Immature natural killer cell (primary cell): ENCODE data around the gene NFKB1. TPM values are rescaled to one million over a fixed set of nuclear protein-coding genes. Genes with fewer than 3 reads are reported as not detected.

Experiments used
- DNase-seq, 3 donors: peaks; one replicate each; pipeline ENCODE4 v3.0.0; 2022; ENCODE audit warnings: mixed read lengths in 1 of 3
- H3K27ac Mint-ChIP-seq, 6 donors: one replicate each; pipeline ENCODE4 v1.8.0; 2020; ENCODE audit warnings: mixed read lengths in 6 of 6, mild to moderate bottlenecking in 5 of 6, inconsistent platforms in 4 of 6, moderate library complexity in 3 of 6
- H3K27me3 Mint-ChIP-seq, 3 donors: one replicate each; pipeline ENCODE4 v1.8.0; 2020 to 2021; ENCODE audit warnings: low read depth in 3 of 3, mild to moderate bottlenecking in 3 of 3, mixed read lengths in 3 of 3, moderate library complexity in 3 of 3, inconsistent platforms in 1 of 3
- H3K36me3 Mint-ChIP-seq, 3 donors: one replicate each; pipeline ENCODE4 v1.8.0; 2020; ENCODE audit warnings: mixed read lengths in 3 of 3, inconsistent platforms in 2 of 3, mild to moderate bottlenecking in 2 of 3
- H3K4me1 Mint-ChIP-seq, 2 donors: one replicate each; pipeline ENCODE4 v1.8.0; 2020; ENCODE audit warnings: inconsistent platforms in 2 of 2, mild to moderate bottlenecking in 2 of 2, mixed read lengths in 2 of 2, moderate library complexity in 1 of 2
- H3K4me3 Mint-ChIP-seq, 5 donors: one replicate each; pipeline ENCODE4 v1.8.0; 2020; ENCODE audit warnings: mild to moderate bottlenecking in 5 of 5, mixed read lengths in 5 of 5, inconsistent platforms in 3 of 5, moderate library complexity in 3 of 5
- H3K9me3 Mint-ChIP-seq, 6 donors: one replicate each; pipeline ENCODE4 v1.8.0; 2020; ENCODE audit warnings: mild to moderate bottlenecking in 6 of 6, mixed read lengths in 6 of 6, inconsistent platforms in 4 of 6, moderate library complexity in 3 of 6
- polyA plus RNA-seq, 3 donors: library from polyadenylated mRNA; unstranded; fragments of 300-500 nt; fragmentation: Illumina TruSeq; gene quantifications; one replicate each; pipeline ENCODE4 v1.2.3, GENCODE V29; 2021

NFKB1 gene
- polyA plus RNA-seq, 3 donors from 2014 or later = 9.4 to 16.0 (median 9.4) TPM

DNA sequence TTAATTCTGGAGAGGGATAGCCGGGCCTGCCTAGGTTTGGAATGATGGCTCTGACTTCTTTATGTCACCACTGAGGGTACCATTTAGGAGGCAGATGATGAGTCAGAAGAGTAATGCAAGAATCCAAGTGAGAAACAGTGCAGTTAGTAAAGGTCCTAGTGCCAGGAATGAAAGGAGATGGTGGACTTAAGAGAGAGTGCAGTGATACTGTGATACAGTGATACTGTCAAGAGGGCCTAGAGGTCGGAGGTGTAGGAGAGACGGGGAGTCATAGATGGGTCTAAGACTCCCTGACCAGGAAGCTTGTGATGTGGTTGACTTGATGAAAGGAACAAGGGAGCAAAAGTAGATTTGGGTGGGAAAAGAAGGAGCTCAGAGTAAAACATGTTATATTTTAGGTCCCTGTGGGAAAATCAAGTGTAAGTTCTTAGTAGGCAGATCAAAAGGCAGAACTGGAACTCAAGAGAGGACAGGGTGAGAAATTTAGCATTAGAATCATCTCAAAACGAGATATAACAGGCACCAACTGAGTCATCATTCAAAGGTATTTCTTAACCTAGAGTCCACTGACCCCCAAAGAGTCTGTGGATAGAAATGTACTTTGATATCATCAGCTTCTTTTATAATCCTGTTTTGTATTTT, 85.0 kb downstream of the NFKB1 start:
- no peak for DNase-seq
- Mint-ChIP-seq H3K36me3 (peaks cover 17 to 55% (median 24%) of the 10 kb centered on the region in 3 donors), H3K4me3 (peak overlapping the region in 3 of 5 donors; percentile 4 to 21 (median 17)), H3K9me3 (no peaks in the 10 kb centered on the region), H3K27ac (peak overlapping the region; percentile 48 to 79 (median 71)), H3K27me3 (peaks cover 0 to 1% (median 0%) of the 10 kb centered on the region in 3 donors), H3K4me1 (peaks cover 27 to 53% of the 10 kb centered on the region in 2 donors)

DNA sequence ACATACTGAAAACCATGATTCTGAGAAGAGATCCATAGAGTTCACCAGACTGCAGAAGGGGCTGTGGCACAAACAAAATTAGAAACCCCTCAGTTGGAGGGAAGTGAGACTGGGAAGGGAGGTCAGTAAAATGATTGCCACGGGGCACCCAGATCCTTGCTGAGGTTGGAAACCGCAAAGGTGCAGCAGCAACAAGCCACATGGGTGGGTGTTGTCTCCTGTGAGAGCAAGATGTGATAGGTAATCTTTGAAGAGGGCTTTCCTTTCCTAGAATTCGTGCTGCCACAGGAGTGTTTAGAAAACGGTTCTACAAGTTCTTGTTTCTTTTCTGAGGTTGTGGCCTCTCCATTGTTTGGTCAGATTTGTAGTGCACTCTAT, 85.5 kb downstream of the NFKB1 start:
- Mint-ChIP-seq H3K27me3 (peaks cover 0 to 2% (median 1%) of the 10 kb centered on the region in 3 donors), H3K4me1 (peaks cover 27 to 56% of the 10 kb centered on the region in 2 donors), H3K9me3 (no peaks in the 10 kb centered on the region), H3K4me3 (peak overlapping the region in 2 of 5 donors; percentile 2 to 17), H3K27ac (peak overlapping the region; percentile 48 to 79 (median 71)), H3K36me3 (peaks cover 20 to 56% (median 20%) of the 10 kb centered on the region in 3 donors)
- no peak for DNase-seq

DNA sequence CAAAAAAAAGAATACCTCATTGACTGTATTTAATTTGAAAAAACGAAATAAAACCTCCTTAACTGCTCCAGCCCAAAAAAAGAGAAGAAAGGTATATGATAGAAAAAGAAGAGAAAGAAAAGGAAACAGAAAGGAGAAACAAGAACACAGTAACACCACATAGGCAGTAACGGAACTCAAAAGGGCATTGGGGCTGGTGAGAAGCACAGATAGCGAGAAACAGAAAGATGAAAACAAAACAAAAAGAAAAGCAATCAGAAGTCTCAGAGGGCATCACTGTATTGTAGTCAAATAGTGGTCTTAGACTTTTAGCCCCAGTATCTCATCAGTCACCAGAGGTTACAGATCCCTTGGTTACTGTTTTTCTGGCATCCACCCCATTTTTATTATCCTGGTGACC, 88.6 kb downstream of the NFKB1 start:
- Mint-ChIP-seq H3K36me3 (peaks cover 4 to 43% (median 23%) of the 10 kb centered on the region in 3 donors), H3K4me3 (no peak overlapping the region), H3K4me1 (peaks cover 42 to 83% of the 10 kb centered on the region in 2 donors), H3K27me3 (peaks cover 0 to 4% (median 1%) of the 10 kb centered on the region in 3 donors), H3K9me3 (no peaks in the 10 kb centered on the region), H3K27ac (peak overlapping the region in 5 of 6 donors; percentile 8 to 46 (median 26))
- no peak for DNase-seq

DNA sequence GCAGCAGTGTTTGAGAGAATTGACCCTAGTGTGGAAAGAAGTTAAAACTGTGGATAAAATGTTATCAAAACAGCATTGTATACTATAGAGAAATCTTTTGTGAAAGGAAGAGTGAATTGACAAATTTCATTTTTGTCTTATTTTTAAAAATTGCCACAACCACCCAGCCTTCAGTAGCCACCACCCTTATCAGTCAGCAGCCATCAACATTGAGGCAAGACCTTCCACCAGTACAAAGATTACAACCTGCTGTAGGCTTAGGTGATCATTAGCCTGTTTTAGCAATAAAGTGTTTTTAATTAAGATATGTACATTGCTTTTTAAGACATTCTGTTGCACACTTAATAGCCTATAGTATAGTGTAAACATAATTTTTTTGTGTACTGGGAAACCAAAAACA, 91.1 kb downstream of the NFKB1 start:
- H3K27me3 Mint-ChIP-seq = peaks cover 0 to 4% (median 0%) of the 10 kb centered on the region in 3 donors
- H3K4me1 Mint-ChIP-seq = peaks cover 28 to 64% of the 10 kb centered on the region in 2 donors
- no peak overlapping the region for H3K4me3 Mint-ChIP-seq

DNA sequence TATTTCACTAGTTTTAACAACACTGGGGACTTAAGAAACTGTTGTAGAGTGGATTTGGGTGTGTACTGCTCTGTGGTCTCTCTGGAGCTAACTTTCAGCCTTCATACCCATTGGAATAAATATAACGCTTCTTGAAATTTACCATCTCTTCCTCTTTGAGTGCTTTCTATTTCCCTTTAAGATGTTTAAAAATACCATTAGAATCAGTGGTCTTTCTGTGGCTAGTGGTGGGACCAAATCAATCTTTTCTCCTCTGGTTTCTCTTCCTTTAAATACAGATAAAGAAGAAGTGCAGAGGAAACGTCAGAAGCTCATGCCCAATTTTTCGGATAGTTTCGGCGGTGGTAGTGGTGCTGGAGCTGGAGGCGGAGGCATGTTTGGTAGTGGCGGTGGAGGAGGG, 92.0 kb downstream of the NFKB1 start:
- H3K4me3 Mint-ChIP-seq = peak overlapping the region in 2 of 5 donors; percentile 19 to 36
- H3K27me3 Mint-ChIP-seq = peaks cover 0 to 4% (median 0%) of the 10 kb centered on the region in 3 donors
- peaks cover 19 to 53% (median 36%) of the 10 kb centered on the region in 3 donors for H3K36me3 Mint-ChIP-seq
- peaks cover 36 to 64% of the 10 kb centered on the region in 2 donors for H3K4me1 Mint-ChIP-seq
- H3K27ac Mint-ChIP-seq = peak overlapping the region in 4 of 6 donors; percentile 32 to 63 (median 50)
- H3K9me3 Mint-ChIP-seq = no peaks in the 10 kb centered on the region
- no peak for DNase-seq

More for the DNA sequence above, 91.1 kb downstream of the NFKB1 start:
- peaks cover 14 to 52% (median 32%) of the 10 kb centered on the region in 3 donors for H3K36me3 Mint-ChIP-seq
- H3K9me3 Mint-ChIP-seq = no peaks in the 10 kb centered on the region
- peak overlapping the region in 2 of 6 donors; percentile 9 to 27 for H3K27ac Mint-ChIP-seq
- DNase-seq = no peak

DNA sequence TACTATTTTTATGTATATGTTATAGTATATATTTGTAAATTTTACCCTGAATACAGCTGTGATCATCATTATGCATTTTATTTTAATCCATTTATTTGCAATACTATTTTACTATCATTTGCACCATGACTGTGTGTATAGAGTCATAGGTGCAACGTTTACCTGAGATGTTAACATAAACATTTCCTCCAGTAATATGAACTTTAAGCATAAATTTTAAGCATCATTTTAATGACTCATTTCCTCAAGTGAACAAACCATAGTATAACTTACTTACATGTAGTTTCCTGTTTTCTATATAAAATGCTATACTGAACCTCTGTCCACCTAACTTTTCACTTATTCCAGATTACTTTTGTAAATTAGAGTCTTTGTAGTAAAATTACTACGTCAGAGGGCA, 92.8 kb downstream of the NFKB1 start:
- no peak for DNase-seq
- H3K36me3 Mint-ChIP-seq = peaks cover 25 to 59% (median 41%) of the 10 kb centered on the region in 3 donors

DNA sequence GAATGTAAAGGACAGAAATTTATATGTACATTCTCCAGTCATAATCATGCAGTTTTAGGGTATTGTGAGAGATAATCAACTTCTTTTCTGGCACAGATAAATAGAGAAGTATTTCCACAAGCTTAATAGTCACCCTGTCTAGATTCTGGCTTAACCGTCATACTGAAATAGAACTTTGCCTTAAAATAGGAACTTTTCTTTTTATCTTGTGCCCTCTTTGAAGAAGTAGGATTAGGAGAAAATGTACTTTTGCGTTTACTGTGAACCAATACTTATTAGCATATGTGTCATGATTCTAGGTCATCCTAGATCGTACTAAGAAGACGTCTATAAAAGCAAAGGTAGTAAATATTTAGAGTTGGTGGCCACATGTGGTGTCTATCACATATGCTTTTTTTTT, 95.4 kb downstream of the NFKB1 start:
- no peak overlapping the region for H3K4me3 Mint-ChIP-seq
- H3K27me3 Mint-ChIP-seq = peaks cover 0 to 3% (median 0%) of the 10 kb centered on the region in 3 donors
- H3K27ac Mint-ChIP-seq = no peak overlapping the region
- H3K4me1 Mint-ChIP-seq = peaks cover 32 to 47% of the 10 kb centered on the region in 2 donors
- no peak for DNase-seq
- H3K9me3 Mint-ChIP-seq = no peaks in the 10 kb centered on the region
- peaks cover 27 to 57% (median 48%) of the 10 kb centered on the region in 3 donors for H3K36me3 Mint-ChIP-seq

More for the DNA sequence above, 92.8 kb downstream of the NFKB1 start:
- H3K4me1 Mint-ChIP-seq = peaks cover 43 to 70% of the 10 kb centered on the region in 2 donors
- no peaks in the 10 kb centered on the region for H3K9me3 Mint-ChIP-seq
- peak overlapping the region in 1 of 6 donors; percentile 14 for H3K27ac Mint-ChIP-seq
- H3K27me3 Mint-ChIP-seq = peaks cover 0 to 4% (median 0%) of the 10 kb centered on the region in 3 donors
- H3K4me3 Mint-ChIP-seq = no peak overlapping the region

DNA sequence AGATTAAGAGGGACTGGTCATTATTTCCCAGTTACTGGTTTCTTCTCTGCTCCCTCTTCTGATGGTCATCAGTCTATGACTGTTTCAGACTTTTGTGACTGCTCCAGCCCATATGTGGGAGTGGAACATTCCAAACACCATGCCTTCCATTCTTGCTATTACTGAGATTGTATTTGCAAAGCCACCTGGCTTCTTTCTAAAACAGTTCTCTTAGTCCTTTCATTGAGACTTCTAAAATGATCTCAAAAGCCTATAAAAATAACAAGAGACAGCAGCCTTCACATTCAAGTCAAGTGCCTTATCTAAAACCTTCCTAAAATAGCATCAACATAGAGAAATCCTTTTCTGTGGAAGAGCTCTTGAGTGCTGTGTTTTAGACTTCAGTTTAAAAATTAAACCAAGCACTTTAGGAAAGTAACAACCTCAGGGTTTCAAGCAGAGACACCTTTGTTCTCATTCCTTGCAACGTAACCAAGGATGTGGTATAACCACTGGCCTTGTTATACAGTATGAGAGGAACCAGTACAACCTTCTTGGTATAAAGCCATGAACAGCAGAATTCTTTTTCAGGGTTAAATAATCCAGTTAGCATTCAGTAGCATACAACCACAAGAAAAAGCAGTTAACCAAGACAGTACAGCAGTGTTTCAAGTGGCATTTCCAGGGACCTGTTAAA, 97.1 kb downstream of the NFKB1 start:
- Mint-ChIP-seq H3K4me3 (peak overlapping the region in 1 of 5 donors; percentile 7), H3K27ac (peak overlapping the region; percentile 60 to 83 (median 73)), H3K4me1 (peaks cover 20 to 31% of the 10 kb centered on the region in 2 donors), H3K9me3 (no peaks in the 10 kb centered on the region), H3K27me3 (peaks cover 0 to 1% (median 0%) of the 10 kb centered on the region in 3 donors), H3K36me3 (peaks cover 31 to 57% (median 52%) of the 10 kb centered on the region in 3 donors)
- peak in 1 of 3 donors; percentile 10 for DNase-seq

DNA sequence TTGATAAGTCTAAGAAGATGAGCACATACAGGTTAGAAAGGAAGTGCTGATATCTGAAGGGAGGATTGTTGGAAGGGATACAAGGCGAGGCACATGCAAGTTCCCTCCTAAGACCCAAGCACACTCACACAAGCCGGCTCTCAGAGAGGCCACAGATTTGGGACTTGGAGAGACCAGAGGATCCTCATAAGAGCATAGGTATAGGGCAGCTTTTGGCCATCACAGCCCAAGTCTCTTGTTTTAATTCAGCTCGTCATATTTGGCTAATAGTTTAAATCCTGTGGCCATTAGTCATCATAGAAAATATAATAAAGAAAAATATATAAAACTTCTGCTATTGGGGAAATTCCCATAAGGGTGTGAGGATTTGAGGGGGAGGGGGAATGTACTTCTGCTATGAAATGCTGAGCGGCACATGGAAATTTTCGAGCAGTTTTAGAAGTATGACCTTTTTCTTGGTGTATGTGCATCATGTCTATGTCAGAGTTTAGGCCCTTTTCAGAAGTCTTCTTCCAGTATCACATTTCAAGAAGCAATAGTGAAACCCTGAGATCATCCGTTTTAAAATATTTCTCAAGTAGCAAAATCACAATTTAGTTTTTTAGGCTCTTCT, 97.7 kb downstream of the NFKB1 start:
- no peak for DNase-seq
- peaks cover 22 to 32% of the 10 kb centered on the region in 2 donors for H3K4me1 Mint-ChIP-seq
- H3K4me3 Mint-ChIP-seq = peak overlapping the region in 1 of 5 donors; percentile 7
- H3K36me3 Mint-ChIP-seq = peaks cover 37 to 61% (median 56%) of the 10 kb centered on the region in 3 donors
- H3K9me3 Mint-ChIP-seq = no peaks in the 10 kb centered on the region
- no peaks in the 10 kb centered on the region for H3K27me3 Mint-ChIP-seq
- peak overlapping the region; percentile 19 to 83 (median 70) for H3K27ac Mint-ChIP-seq

DNA sequence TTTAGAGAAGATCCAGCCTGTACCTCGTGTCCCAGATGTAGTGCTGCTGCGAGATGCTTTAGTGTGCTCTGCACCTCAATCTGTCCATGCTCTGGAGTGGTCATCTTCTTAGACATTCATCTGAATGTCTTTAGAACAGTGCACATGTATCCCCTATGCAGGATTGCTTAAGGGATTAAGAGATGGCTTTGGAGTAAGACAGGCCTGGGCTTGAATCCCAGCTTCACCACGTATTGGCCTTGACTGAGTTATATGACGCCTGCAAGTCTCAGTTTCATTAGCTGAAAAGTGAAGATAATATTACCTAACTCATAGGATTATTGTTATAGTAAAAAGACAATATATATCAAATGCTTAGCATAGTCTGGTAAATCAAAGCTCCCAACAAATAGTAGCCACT, 98.3 kb downstream of the NFKB1 start:
- no peak for DNase-seq
- Mint-ChIP-seq H3K27me3 (no peaks in the 10 kb centered on the region), H3K9me3 (no peaks in the 10 kb centered on the region), H3K4me1 (peaks cover 21 to 27% of the 10 kb centered on the region in 2 donors), H3K4me3 (no peak overlapping the region), H3K36me3 (peaks cover 37 to 64% (median 60%) of the 10 kb centered on the region in 3 donors), H3K27ac (peak overlapping the region in 3 of 6 donors; percentile 3 to 55 (median 28))

DNA sequence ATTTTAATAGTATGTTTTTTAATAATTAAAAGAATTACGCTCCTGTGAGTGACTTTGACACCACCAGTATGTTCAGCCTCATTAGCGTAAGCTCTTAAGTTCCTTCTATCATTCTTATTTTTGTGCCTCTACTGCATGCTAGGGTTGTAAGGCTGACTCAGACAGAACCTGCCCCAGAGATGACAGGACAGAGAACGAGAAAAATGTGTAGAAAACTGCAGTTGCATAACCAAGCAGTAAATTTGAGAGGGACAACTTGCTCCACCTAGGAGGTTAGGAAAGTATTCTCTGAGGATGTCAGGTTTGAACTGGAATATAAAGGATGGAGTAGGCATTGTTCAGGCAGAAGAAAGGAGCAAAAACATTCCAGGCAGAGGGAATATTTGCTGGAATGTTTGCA, 98.7 kb downstream of the NFKB1 start:
- no peaks in the 10 kb centered on the region for H3K27me3 Mint-ChIP-seq

DNA sequence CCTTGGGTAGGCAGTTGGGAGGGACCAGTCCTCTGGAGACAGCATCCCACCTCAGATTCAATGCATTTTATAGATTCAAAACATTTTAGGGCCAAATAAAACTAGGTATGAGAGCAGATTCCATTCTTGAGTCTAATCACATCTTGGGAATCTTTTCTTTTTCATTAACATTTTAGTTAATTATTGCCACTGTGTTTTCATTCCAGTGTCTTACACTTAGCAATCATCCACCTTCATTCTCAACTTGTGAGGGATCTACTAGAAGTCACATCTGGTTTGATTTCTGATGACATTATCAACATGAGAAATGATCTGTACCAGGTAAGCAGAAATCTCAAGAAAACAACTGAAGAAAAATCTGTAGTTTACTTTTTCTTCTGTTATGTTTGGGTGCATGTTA, 99.5 kb downstream of the NFKB1 start:
- H3K27me3 Mint-ChIP-seq = no peaks in the 10 kb centered on the region
- no peaks in the 10 kb centered on the region for H3K9me3 Mint-ChIP-seq
- peaks cover 20 to 28% of the 10 kb centered on the region in 2 donors for H3K4me1 Mint-ChIP-seq
- H3K4me3 Mint-ChIP-seq = no peak overlapping the region
- DNase-seq = no peak
- H3K36me3 Mint-ChIP-seq = peaks cover 37 to 64% (median 60%) of the 10 kb centered on the region in 3 donors
- peak overlapping the region in 5 of 6 donors; percentile 2 to 65 (median 29) for H3K27ac Mint-ChIP-seq

More for the DNA sequence above, 98.7 kb downstream of the NFKB1 start:
- H3K4me1 Mint-ChIP-seq = peaks cover 20 to 26% of the 10 kb centered on the region in 2 donors
- no peak for DNase-seq
- H3K36me3 Mint-ChIP-seq = peaks cover 37 to 67% (median 60%) of the 10 kb centered on the region in 3 donors
- H3K4me3 Mint-ChIP-seq = no peak overlapping the region
- no peaks in the 10 kb centered on the region for H3K9me3 Mint-ChIP-seq
- peak overlapping the region in 3 of 6 donors; percentile 27 to 65 (median 49) for H3K27ac Mint-ChIP-seq

DNA sequence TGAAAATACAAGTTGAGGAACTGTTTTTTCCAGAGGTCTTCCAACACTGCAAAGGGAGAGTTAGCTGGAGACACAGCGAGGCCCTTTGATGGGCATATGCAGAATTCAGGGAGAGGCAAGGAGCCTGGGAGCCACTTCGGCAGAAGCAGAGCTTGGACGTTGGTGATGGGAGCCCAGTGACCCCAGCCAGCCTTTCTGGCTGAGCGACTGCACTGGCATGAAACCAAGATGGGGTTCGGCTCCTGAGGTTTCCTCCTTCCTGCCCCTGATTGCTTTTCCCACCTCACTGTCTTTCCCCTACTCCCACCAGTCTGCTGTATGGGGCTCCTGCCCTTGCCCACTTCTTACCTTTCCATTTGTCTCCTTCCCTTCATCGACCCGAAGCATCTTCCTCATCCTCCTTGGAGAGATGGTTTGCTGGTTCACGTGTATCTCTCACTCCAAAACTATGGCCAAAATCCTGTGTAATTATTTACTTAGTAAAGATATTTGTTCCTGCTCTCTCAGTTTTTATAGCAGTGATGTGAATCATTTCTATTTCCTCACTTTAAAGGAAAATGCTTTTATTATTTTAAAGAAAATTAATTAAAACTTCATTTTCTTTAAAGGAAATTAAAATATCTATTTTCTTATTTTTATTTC, 100.5 kb downstream of the NFKB1 start:
- H3K36me3 Mint-ChIP-seq = peaks cover 28 to 61% (median 54%) of the 10 kb centered on the region in 3 donors
- no peaks in the 10 kb centered on the region for H3K9me3 Mint-ChIP-seq
- DNase-seq = no peak
- H3K27me3 Mint-ChIP-seq = no peaks in the 10 kb centered on the region
- H3K4me1 Mint-ChIP-seq = peaks cover 20 to 29% of the 10 kb centered on the region in 2 donors
- no peak overlapping the region for H3K4me3 Mint-ChIP-seq
- no peak overlapping the region for H3K27ac Mint-ChIP-seq
